Progenitor cell of endocrine pancreas (in vitro differentiated cells): ENCODE measurements around the gene DCPS. TPM values are rescaled to one million over a fixed set of nuclear protein-coding genes. Genes with fewer than 3 reads are reported as not detected.

Experiments used
- DNase-seq: peaks from one replicate; pipeline ENCODE4 v3.0.0; 2021; ENCODE audit warnings: low spot score; ENCODE audit not compliant: unreplicated experiment
- H3K27ac Mint-ChIP-seq: 2 replicates; pipeline ENCODE4 v1.8.0; 2021; ENCODE audit warnings: mild to moderate bottlenecking, moderate library complexity, mixed read lengths
- H3K27me3 Mint-ChIP-seq: 2 replicates; pipeline ENCODE4 v1.8.0; 2021; ENCODE audit warnings: mixed read lengths
- H3K36me3 Mint-ChIP-seq: 2 replicates; pipeline ENCODE4 v1.8.0; 2022; ENCODE audit warnings: mixed read lengths; ENCODE audit not compliant: insufficient read depth
- H3K4me1 Mint-ChIP-seq: 2 replicates; pipeline ENCODE4 v1.8.0; 2021; ENCODE audit warnings: low read depth, mixed read lengths
- H3K4me3 Mint-ChIP-seq: 2 replicates; pipeline ENCODE4 v1.8.0; 2021; ENCODE audit warnings: low read depth, mild to moderate bottlenecking, moderate library complexity, mixed read lengths
- H3K9me3 Mint-ChIP-seq: 2 replicates; pipeline ENCODE4 v1.8.0; 2021; ENCODE audit warnings: low read depth, mixed read lengths
- total RNA-seq: library from RNA; stranded (reverse); gene quantifications from 2 replicates; pipeline ENCODE4 v1.2.1, GENCODE V29; 2021
- TF ChIP-seq, protein P1 (sequence below): fragments of 200-600 bp; sonication (generic); IDR thresholded peaks from one replicate; pipeline ENCODE4 v1.5.0; 2021; ENCODE audit warnings: antibody characterized with exemption, mild to moderate bottlenecking; ENCODE audit not compliant: unreplicated experiment

Gene DCPS
- total RNA-seq, 1 donor from 2014 or later: 17.9 TPM

DNA sequence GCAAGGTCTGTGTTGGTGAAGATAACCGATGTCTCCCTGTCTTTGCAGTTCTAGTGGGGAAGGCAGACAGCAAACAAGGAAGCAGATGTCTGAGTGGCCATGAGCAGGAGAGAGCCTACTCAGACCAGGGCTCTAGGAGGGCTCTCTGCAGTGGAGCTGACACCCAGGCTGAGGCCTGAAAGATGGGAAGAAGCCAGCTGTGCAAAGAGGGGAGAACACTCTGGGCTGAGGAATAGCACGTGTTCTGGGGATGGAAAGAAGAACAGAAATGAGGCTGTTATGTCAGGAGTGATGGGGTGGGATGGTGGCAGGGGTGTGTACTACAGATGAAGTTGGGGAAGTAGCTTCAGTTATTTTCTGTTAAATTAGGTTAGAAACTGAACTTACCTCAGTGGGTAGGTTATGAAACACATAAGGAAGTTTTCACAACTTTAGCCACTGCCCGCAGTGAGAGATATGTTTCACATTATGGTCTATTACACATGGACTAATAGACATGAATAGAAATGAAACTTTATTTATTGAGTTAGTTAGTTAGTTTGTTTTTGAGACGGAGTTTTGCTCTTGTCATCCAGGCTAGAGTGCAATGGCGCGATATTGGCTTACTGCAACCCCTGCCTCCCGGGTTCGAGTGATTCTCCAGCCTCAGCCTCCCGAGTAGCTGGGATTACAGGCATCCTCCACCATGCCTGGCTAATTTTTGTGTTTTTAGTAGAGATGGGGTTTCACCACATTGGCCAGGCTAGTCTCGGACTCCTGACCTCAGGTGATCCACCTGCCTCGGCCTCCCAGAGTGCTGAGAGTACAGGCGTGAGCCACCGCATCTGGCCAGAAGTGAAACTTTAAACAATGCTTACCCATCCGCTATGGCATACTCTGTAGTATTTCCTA, 7.8 kb downstream of the DCPS start:
- H3K9me3 Mint-ChIP-seq: no peaks in the 10 kb centered on the region
- DNase-seq: no peak
- H3K27me3 Mint-ChIP-seq: no peaks in the 10 kb centered on the region
- H3K4me1 Mint-ChIP-seq: peaks cover 5% of the 10 kb centered on the region
- H3K4me3 Mint-ChIP-seq: no peak overlapping the region
- peaks cover 7% of the 10 kb centered on the region for H3K36me3 Mint-ChIP-seq
- TF ChIP-seq, protein P1, sequence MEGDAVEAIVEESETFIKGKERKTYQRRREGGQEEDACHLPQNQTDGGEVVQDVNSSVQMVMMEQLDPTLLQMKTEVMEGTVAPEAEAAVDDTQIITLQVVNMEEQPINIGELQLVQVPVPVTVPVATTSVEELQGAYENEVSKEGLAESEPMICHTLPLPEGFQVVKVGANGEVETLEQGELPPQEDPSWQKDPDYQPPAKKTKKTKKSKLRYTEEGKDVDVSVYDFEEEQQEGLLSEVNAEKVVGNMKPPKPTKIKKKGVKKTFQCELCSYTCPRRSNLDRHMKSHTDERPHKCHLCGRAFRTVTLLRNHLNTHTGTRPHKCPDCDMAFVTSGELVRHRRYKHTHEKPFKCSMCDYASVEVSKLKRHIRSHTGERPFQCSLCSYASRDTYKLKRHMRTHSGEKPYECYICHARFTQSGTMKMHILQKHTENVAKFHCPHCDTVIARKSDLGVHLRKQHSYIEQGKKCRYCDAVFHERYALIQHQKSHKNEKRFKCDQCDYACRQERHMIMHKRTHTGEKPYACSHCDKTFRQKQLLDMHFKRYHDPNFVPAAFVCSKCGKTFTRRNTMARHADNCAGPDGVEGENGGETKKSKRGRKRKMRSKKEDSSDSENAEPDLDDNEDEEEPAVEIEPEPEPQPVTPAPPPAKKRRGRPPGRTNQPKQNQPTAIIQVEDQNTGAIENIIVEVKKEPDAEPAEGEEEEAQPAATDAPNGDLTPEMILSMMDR: no peak
- H3K27ac Mint-ChIP-seq: no peak overlapping the region

DNA sequence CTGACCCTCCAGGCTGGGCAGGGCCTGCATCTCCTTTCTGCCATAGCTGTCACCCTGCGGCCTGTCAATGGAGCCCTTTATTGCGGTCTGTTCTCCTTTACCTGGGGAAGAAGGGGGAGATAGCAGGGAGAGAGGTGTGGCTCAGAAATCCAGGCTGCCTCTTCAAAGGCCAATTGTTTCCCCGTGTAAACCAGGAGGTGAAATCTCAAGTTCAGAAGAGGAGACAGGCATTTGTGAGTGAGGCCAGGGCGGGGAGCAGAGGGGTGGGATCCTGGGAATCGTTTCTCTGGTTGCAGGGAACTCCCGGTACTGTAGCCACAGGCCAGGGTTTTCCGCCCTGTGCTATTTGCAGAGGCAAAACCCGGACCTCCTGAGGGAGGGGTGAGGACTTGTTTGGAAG, 9.1 kb downstream of the DCPS start:
- Mint-ChIP-seq H3K4me1 (peaks cover 3% of the 10 kb centered on the region), H3K9me3 (no peaks in the 10 kb centered on the region), H3K27me3 (no peaks in the 10 kb centered on the region), H3K27ac (peak overlapping the region; percentile 85), H3K4me3 (no peak overlapping the region), H3K36me3 (peaks cover 7% of the 10 kb centered on the region)
- no peak for DNase-seq
- TF ChIP-seq, protein P1: no peak

DNA sequence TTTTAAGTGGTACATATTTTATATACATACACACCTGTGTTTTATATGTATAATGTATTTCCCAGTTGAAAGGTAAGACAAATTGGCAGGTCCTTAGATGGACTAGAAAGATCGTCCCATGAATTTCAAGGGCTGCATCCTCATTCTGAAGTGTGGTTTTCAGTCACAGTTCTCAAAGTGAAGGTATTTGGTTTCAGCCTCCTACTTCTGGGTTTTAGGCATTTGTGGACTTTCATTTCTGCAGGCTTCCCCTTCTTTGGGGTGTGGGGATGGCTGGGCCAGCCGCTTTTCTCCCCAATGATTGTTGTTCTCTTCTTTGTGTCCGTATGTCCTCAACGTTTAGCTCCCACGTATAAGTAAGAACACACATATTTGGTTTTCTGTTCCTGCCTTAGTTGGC, 10.0 kb downstream of the DCPS start:
- no peaks in the 10 kb centered on the region for H3K27me3 Mint-ChIP-seq
- H3K27ac Mint-ChIP-seq: no peak overlapping the region
- no peaks in the 10 kb centered on the region for H3K9me3 Mint-ChIP-seq
- DNase-seq: no peak
- peaks cover 7% of the 10 kb centered on the region for H3K36me3 Mint-ChIP-seq
- H3K4me3 Mint-ChIP-seq: no peak overlapping the region
- H3K4me1 Mint-ChIP-seq: peaks cover 3% of the 10 kb centered on the region
- TF ChIP-seq, protein P1: no peak

DNA sequence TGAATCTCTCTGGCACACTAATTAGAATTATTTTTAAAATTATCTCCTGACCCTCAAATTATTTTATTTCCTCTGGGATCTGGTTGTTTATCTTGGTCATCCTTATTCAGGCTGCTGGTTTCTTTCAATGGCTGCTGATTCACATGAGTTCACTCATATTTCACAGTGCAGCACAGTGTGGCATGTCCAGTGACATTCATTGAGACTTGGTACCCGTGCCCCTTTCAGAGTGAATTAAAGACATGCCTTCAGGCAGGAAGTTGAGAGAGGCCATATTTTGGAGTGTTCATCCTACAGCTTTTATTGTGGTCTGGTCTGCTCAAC, 13.5 kb downstream of the DCPS start:
- Mint-ChIP-seq H3K4me3 (no peak overlapping the region), H3K27me3 (no peaks in the 10 kb centered on the region), H3K27ac (no peak overlapping the region), H3K4me1 (peaks cover 3% of the 10 kb centered on the region), H3K36me3 (peaks cover 7% of the 10 kb centered on the region), H3K9me3 (no peaks in the 10 kb centered on the region)
- no peak for DNase-seq
- TF ChIP-seq, protein P1: no peak

DNA sequence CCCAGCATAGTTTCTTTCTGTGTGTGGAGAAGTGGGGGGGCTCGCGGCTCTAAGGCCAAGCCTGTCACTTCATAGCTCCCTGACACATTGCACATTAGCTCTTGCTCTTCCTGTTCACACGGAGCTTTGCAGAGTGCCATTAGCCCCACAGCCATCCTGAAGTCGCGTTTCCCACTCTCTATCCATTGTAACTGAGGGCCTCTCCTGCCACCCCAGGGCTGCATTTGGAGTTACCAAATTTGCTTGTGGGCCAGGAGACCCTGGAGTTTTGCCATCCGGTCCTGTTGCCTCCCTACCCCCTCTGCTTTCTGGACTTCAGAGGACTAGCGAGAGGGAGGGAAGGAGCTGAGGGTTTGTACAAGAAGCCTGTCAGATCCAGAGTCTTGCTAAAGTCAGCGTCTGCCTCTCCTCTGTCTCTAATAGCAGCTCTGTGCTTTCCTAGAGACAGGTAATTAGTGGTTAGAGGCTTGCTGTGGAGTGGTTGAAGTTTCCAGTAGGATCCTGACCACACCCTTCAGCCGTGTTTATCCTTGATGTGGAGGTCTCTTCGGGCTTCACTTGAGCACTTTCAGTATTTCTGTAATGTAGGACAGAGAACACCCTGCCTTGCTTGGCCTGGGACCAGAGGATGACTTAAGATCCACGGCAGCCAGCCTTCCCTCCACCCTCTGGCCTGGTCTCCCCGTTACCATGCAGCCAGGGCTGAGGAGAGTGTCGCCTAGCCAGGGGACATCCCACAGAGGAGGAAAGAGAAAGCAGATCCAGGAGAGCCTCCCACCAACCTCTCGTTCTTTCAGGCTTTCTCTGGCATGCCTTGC, 14.1 kb downstream of the DCPS start:
- no peak overlapping the region for H3K4me3 Mint-ChIP-seq
- TF ChIP-seq, protein P1: no peak
- peaks cover 7% of the 10 kb centered on the region for H3K36me3 Mint-ChIP-seq
- peaks cover under 1% of the 10 kb centered on the region for H3K4me1 Mint-ChIP-seq
- H3K27ac Mint-ChIP-seq: no peak overlapping the region
- DNase-seq: no peak
- no peaks in the 10 kb centered on the region for H3K27me3 Mint-ChIP-seq
- H3K9me3 Mint-ChIP-seq: no peaks in the 10 kb centered on the region
